Measurements from ENCODE around the gene CLPTM1. TPM values are rescaled to one million over a fixed set of nuclear protein-coding genes. Genes with fewer than 3 reads are reported as not detected.

The CLPTM1 gene
- total RNA-seq (59.6 and 76.4 TPM in 2 replicates), polyA plus RNA-seq (48.2 and 71.4 TPM in 2 replicates)

- Histone ChIP-seq H3K4me3 (peak within 1 kb of the TSS; percentile 97), H3K9me3 (ENCODE audit: low read depth) (no peaks in the 10 kb centered on the region), H3K36me3 (peaks cover 2% of the 10 kb centered on the region), H3K4me1 (ENCODE audit: low read depth) (peaks cover 9% of the 10 kb centered on the region), H3K27me3 (no peaks in the 10 kb centered on the region), H3K27ac (peak within 1 kb of the TSS; percentile 91)
- peak; percentile 98 for DNase-seq (ENCODE audit: low read depth in 1 of 2, low spot score in 1 of 2)
- no peak for TF ChIP-seq CTCF (IDR thresholded peaks at IDR 0.05; ENCODE audit: low read depth, low read length)
These were observed at the start of gene CLPTM1 for GRCh38 chr19:44954649-44955504. CLPTM1 (plus strand) TSS chr19:44955380; CDS start chr19:44955396, 16 bp downstream.

- peaks cover 9% of the 10 kb centered on the region for H3K36me3 ChIP-seq
- H3K27ac ChIP-seq: peak within 1 kb of the TSS; percentile 79
- no peaks in the 10 kb centered on the region for H3K9me3 ChIP-seq (ENCODE audit: low read depth)
- no peaks in the 10 kb centered on the region for H3K27me3 ChIP-seq
- H3K4me1 ChIP-seq (ENCODE audit: low read depth): no peaks in the 10 kb centered on the region
- TF ChIP-seq CTCF (IDR thresholded peaks at IDR 0.05; ENCODE audit: low read depth, low read length): no peak
- H3K4me3 ChIP-seq: peak within 1 kb of the TSS; percentile 40
- DNase-seq (ENCODE audit: low read depth in 1 of 2, low spot score in 1 of 2): peak; percentile 71 to 91
These were observed 49.6 kb upstream of the CLPTM1 start, which contains the start of gene APOE for GRCh38 chr19:44905437-44906160. APOE (plus strand) TSS chr19:44905796; CDS start chr19:44906625, 829 bp downstream.

- DNase-seq (ENCODE audit: low read depth in 1 of 2, low spot score in 1 of 2): no peak
- no peak overlapping the region for H3K27ac ChIP-seq
- no peaks in the 10 kb centered on the region for H3K27me3 ChIP-seq
- H3K36me3 ChIP-seq: peaks cover under 1% of the 10 kb centered on the region
- H3K9me3 ChIP-seq (ENCODE audit: low read depth): no peaks in the 10 kb centered on the region
- H3K4me3 ChIP-seq: no peak overlapping the region
- no peaks in the 10 kb centered on the region for H3K4me1 ChIP-seq (ENCODE audit: low read depth)
- TF ChIP-seq CTCF (IDR thresholded peaks at IDR 0.05; ENCODE audit: low read depth, low read length): no peak
These were observed 47.6 kb upstream of the CLPTM1 start for GRCh38 chr19:44907613-44908012.

GRCh38 chr19:44908074-44908835 lies 46.9 kb upstream of the CLPTM1 start:
- H3K27ac ChIP-seq: no peak overlapping the region
- no peak for DNase-seq (ENCODE audit: low read depth in 1 of 2, low spot score in 1 of 2)
- no peaks in the 10 kb centered on the region for H3K27me3 ChIP-seq
- H3K9me3 ChIP-seq (ENCODE audit: low read depth): no peaks in the 10 kb centered on the region
- no peak overlapping the region for H3K4me3 ChIP-seq
- no peaks in the 10 kb centered on the region for H3K4me1 ChIP-seq (ENCODE audit: low read depth)
- no peaks in the 10 kb centered on the region for H3K36me3 ChIP-seq
- TF ChIP-seq CTCF (IDR thresholded peaks at IDR 0.05; ENCODE audit: low read depth, low read length): no peak

- H3K36me3 ChIP-seq: no peaks in the 10 kb centered on the region
- H3K4me3 ChIP-seq: no peak overlapping the region
- H3K4me1 ChIP-seq (ENCODE audit: low read depth): no peaks in the 10 kb centered on the region
- no peaks in the 10 kb centered on the region for H3K27me3 ChIP-seq
- no peak overlapping the region for H3K27ac ChIP-seq
- TF ChIP-seq CTCF (IDR thresholded peaks at IDR 0.05; ENCODE audit: low read depth, low read length): no peak
- no peak for DNase-seq (ENCODE audit: low read depth in 1 of 2, low spot score in 1 of 2)
- H3K9me3 ChIP-seq (ENCODE audit: low read depth): no peaks in the 10 kb centered on the region
These were observed 46.3 kb upstream of the CLPTM1 start for GRCh38 chr19:44908836-44909261.
